ENCODE measurements around the gene MCU. TPM values are rescaled to one million over a fixed set of nuclear protein-coding genes. Genes with fewer than 3 reads are reported as not detected.

MCU gene
- total RNA-seq, 1 experiment from 2014 or later: 70.2 TPM

DNA sequence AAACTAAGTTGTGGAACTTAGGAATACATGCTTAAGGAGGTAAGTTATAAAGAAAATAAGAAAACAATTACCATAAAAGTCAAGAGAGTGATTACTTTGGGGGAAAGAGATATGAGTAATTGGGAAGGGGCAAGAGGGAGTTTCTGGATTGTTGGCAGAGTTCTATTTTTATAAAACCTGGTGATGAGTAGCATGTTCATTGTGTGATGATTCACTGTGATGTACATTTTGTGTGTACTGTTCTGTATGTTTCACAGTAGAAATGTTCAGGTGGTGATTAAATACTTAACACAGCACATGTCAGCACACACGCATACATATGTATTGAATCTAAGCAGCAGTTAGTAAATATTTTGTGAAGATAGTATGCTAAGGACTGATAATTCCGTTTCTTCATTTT lies 191.9 kb downstream of the MCU start:
- H3K4me1 Mint-ChIP-seq (ENCODE audit: low read depth, unreplicated experiment): no peaks in the 10 kb centered on the region
- H3K36me3 Mint-ChIP-seq (ENCODE audit: insufficient read depth, unreplicated experiment): peaks cover 52% of the 10 kb centered on the region
- no peak overlapping the region for H3K4me3 Mint-ChIP-seq (ENCODE audit: low read depth, unreplicated experiment)
- no peak for DNase-seq
- H3K27ac Mint-ChIP-seq (ENCODE audit: unreplicated experiment): no peak overlapping the region
- peaks cover 6% of the 10 kb centered on the region for H3K9me3 Mint-ChIP-seq (ENCODE audit: low read depth, unreplicated experiment)
- intact Hi-C loops (cut with micrococcal nuclease; ENCODE audit: unreplicated experiment): no loop called here
- CTCF ChIA-PET: no interaction called here
- no TSS peak for BruUV-seq (replicated peaks)
- no peaks in the 10 kb centered on the region for H3K27me3 Mint-ChIP-seq (ENCODE audit: unreplicated experiment)
- TF ChIP-seq, protein P1, sequence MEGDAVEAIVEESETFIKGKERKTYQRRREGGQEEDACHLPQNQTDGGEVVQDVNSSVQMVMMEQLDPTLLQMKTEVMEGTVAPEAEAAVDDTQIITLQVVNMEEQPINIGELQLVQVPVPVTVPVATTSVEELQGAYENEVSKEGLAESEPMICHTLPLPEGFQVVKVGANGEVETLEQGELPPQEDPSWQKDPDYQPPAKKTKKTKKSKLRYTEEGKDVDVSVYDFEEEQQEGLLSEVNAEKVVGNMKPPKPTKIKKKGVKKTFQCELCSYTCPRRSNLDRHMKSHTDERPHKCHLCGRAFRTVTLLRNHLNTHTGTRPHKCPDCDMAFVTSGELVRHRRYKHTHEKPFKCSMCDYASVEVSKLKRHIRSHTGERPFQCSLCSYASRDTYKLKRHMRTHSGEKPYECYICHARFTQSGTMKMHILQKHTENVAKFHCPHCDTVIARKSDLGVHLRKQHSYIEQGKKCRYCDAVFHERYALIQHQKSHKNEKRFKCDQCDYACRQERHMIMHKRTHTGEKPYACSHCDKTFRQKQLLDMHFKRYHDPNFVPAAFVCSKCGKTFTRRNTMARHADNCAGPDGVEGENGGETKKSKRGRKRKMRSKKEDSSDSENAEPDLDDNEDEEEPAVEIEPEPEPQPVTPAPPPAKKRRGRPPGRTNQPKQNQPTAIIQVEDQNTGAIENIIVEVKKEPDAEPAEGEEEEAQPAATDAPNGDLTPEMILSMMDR (IDR thresholded peaks at IDR 0.05; ENCODE audit: unreplicated experiment): no peak

DNA sequence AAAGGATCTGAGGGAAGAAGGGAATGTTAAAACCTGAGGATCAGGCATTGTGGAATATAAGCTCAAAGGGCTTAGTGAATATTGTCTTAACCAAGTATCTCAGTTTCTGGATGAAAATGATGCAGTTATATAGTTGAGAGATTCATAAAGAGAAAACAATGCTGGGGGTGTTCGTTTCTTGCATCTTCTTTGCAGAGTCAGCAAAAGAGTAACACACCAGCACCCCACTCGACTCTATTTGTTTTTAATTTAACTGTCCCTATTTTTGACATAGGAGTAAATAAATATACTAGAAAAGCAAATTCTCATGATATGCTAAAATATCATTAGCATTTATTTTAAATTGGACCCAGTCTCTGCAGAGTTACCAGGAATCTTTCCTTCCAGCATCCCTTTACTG lies 194.0 kb downstream of the MCU start:
- Mint-ChIP-seq H3K4me3 (ENCODE audit: low read depth, unreplicated experiment) (no peak overlapping the region), H3K4me1 (ENCODE audit: low read depth, unreplicated experiment) (no peaks in the 10 kb centered on the region), H3K27me3 (ENCODE audit: unreplicated experiment) (no peaks in the 10 kb centered on the region), H3K9me3 (ENCODE audit: low read depth, unreplicated experiment) (peaks cover 3% of the 10 kb centered on the region), H3K27ac (ENCODE audit: unreplicated experiment) (no peak overlapping the region), H3K36me3 (ENCODE audit: insufficient read depth, unreplicated experiment) (peaks cover 49% of the 10 kb centered on the region)
- CTCF ChIA-PET: interaction anchor here (0.6 kb wide), 1 partner anchor 57 kb away, joined by 3 read pairs; no protein-coding TSS in a partner anchor
- no peak for DNase-seq
- TF ChIP-seq, protein P1 (IDR thresholded peaks at IDR 0.05; ENCODE audit: unreplicated experiment): no peak
- BruUV-seq (replicated peaks): no TSS peak
- intact Hi-C loops (cut with micrococcal nuclease; ENCODE audit: unreplicated experiment): no loop called here

DNA sequence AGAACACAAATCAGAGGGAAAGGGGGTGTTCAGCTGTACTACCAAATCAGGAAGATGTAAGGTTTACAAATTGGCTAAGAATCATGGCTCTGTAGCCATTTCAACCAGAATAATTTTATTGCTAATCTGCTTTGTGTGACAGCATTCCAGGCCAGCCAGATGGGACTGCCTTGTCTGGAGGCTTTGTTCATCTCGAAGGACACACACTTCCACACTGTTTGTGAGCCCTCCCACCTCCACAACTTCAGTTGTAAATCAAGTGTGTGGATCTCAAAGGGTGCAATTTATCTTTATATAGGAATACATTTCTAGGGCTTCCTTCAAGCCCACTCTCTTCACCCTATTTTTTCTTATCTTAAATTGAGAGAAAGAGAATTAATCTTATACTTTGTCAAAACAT lies 194.7 kb downstream of the MCU start:
- Mint-ChIP-seq H3K36me3 (ENCODE audit: insufficient read depth, unreplicated experiment) (peaks cover 49% of the 10 kb centered on the region), H3K4me3 (ENCODE audit: low read depth, unreplicated experiment) (no peak overlapping the region)

DNA sequence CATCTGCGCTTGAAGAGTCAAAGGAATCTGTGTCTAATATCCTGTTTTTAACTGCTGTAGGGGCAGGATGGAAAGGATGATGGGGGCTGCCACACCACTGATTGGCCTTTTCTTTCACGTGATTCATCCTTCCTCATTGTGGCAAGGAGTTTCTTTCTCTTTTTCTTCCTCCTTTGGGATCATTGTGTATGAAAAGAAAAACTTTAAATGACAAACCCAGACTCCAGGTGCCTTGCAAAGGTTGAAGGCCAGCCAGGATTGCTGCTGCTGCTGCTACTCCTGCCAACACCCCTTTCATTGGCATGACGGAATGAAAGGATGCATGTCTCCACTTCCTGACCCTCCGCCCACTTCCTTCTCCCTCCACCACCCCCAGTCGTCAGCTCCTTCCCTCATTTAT lies 195.1 kb downstream of the MCU start:
- Mint-ChIP-seq H3K27ac (ENCODE audit: unreplicated experiment) (no peak overlapping the region), H3K27me3 (ENCODE audit: unreplicated experiment) (no peaks in the 10 kb centered on the region), H3K36me3 (ENCODE audit: insufficient read depth, unreplicated experiment) (peaks cover 49% of the 10 kb centered on the region), H3K4me3 (ENCODE audit: low read depth, unreplicated experiment) (no peak overlapping the region), H3K9me3 (ENCODE audit: low read depth, unreplicated experiment) (peaks cover 3% of the 10 kb centered on the region), H3K4me1 (ENCODE audit: low read depth, unreplicated experiment) (no peaks in the 10 kb centered on the region)
- CTCF ChIA-PET: no interaction called here
- DNase-seq: no peak
- intact Hi-C loops (cut with micrococcal nuclease; ENCODE audit: unreplicated experiment): no loop called here
- BruUV-seq (replicated peaks): TSS peak; percentile 48
- TF ChIP-seq, protein P1 (IDR thresholded peaks at IDR 0.05; ENCODE audit: unreplicated experiment): no peak

More for the DNA sequence above, 194.7 kb downstream of the MCU start:
- H3K4me1 Mint-ChIP-seq (ENCODE audit: low read depth, unreplicated experiment): no peaks in the 10 kb centered on the region
- TF ChIP-seq, protein P1 (IDR thresholded peaks at IDR 0.05; ENCODE audit: unreplicated experiment): no peak
- no peaks in the 10 kb centered on the region for H3K27me3 Mint-ChIP-seq (ENCODE audit: unreplicated experiment)
- intact Hi-C loops (cut with micrococcal nuclease; ENCODE audit: unreplicated experiment): no loop called here
- BruUV-seq (replicated peaks): no TSS peak
- peaks cover 3% of the 10 kb centered on the region for H3K9me3 Mint-ChIP-seq (ENCODE audit: low read depth, unreplicated experiment)
- CTCF ChIA-PET: no interaction called here
- DNase-seq: no peak
- H3K27ac Mint-ChIP-seq (ENCODE audit: unreplicated experiment): no peak overlapping the region

All from Calu3 (cell line).